ENCODE measurements around the gene LY6G6F.

LY6G6F gene

DNA sequence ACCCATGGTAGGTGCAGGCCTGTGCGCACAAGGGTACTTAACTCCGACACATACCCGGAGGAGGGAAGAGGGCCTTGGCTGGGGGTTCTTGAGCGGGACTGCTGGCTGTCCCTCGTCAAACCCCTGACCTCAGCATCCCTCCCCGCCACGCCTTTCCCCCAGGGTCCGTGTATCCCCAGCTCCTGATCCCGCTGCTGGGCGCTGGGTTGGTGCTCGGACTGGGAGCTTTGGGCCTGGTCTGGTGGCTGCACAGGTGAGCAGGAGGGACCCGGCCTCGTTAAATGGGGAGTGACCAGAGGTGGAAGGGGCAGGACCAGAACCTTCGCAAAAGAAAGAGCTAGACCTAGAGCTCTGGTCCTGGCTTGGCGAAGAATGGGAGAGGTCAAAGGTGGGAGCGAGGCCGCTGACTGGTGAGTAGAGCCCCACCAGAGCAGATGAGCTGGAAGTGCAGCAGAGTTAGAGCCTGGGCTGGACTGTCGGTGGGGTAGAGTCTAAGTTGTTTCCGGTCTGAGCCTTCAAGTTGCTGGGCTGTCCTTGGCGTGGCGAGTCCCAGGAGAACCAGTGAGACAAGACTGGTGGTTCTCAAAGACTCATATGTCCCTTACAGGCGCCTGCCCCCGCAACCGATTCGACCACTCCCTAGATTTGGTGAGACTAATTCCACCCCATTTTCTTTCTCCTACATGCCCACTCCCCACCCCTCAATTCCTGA lies 17.5 kb downstream of the LY6G6F start:
- no peak for DNase-seq (ENCODE audit: low read depth)

- DNase-seq (ENCODE audit: low read depth) = no peak
These were observed 19.1 kb downstream of the LY6G6F start for GRCh38 chr6:31725502-31726350.

GRCh38 chr6:31727034-31727716 lies 20.5 kb downstream of the LY6G6F start:
- no peak for DNase-seq (ENCODE audit: low read depth)

DNA sequence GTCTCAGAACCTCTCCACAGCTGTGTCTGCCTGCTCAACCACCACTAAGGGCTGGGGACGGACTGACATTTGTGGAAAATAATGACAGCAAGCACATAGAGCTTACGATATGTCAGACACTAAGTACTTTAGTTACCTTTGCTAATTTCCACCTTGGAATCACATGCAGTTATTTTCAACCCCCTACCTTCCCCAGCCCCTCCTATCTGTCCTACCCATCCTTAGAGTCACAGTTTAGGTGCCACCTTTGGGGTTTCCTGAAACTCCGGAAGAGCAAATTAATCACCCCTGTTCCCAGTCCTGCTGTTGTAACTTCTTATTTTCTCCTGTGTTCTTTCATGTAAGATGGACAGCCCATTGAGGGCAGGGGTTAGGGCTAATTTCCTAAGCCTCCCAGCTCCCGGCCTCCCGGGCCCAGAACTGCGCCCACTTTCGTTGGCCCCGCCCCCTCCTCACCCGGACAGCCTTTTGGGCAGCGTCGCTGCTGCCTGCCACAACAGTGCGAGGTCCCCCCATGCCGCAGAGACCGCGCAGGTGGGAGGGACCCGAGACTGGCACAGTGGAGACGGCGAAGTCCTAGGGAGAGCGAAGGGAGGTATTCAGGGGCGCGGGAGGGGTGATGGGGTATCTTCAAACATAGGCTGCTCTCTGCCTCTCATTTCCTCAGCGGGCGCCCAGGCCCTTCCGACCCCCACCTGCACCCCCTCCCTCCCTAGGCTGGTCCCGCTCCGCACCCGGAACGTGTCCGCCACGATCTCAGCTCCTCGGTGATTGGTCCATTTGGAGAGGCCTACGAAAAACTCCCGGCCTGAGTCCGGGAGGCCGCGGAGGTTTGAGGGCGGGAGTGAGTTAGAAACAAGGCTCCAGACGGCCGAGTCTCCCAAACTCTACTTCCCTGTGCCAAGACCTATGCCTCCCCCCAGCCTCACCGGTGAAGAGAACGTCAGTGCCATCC lies 21.3 kb downstream of the LY6G6F start:
- no peak for DNase-seq (ENCODE audit: low read depth)

DNA sequence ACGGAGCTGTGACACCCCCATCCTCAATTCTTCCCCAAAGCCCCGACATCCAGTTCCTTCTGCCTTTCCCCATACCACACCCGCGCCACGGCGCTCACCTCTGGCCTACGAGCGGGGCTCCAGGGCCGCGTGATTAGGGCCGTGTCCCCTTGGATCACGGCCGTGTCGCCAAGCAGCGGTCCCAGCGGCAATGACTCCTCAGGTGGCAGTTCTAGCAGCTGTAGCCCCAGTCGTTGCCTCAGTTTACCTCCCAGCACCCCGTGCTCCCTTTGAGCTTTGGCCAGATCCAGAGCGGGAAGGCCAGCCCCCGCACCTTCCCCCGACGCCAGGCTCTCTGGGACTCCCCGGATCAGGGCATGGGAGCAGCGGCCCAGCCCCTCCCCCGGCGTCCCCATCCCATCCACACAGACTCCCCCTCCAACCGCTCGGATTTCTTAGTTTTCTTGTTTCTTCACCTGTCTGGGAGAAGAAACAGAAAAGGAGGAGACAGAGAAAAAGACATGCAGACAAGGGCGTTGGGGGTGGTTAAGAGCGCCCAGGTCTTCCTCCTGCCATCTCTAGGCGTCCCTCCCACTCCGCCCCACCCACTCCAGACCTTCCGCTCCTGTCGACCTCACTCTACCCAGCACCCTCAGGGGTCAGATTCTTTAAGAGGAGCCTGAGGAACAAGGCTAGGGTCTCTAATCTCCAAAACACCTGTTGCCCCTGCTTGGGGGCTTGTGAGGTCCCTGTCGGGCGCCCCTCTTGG lies 22.3 kb downstream of the LY6G6F start, which contains the start of gene DDAH2:
Gene DDAH2 (minus strand): TSS at position 533 of the 748 bp plus-strand sequence. CDS start 138 bp downstream, at position 395.
- no peak for DNase-seq (ENCODE audit: low read depth)

GRCh38 chr6:31729515-31729978 lies 22.9 kb downstream of the LY6G6F start:
- peak; percentile 90 for DNase-seq (ENCODE audit: low read depth)

GRCh38 chr6:31729979-31730630 lies 23.4 kb downstream of the LY6G6F start:
- DNase-seq (ENCODE audit: low read depth) = peak; percentile 92

DNA sequence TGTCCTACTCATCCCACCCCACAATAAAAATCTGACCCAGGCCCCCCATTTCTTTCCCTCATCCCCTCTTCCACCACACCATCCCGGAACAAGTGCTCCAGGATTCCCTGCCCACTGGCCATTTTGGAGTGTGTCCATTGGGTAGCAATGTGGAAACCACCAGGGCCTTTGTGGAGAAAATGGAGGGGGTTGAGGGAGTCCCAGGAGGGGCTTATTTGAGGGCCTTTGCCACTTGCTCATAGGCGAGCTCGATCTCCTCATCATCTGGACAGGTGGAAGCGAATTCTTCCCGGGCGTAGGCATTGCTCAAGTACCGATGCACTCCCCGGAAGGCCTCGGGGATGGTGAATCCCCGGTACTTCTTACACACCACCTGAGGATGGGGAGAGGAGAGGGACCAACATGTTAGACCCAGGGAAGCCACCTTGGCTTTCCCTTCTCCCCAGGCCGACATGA lies 24.0 kb downstream of the LY6G6F start:
- DNase-seq (ENCODE audit: low read depth) = no peak

DNA sequence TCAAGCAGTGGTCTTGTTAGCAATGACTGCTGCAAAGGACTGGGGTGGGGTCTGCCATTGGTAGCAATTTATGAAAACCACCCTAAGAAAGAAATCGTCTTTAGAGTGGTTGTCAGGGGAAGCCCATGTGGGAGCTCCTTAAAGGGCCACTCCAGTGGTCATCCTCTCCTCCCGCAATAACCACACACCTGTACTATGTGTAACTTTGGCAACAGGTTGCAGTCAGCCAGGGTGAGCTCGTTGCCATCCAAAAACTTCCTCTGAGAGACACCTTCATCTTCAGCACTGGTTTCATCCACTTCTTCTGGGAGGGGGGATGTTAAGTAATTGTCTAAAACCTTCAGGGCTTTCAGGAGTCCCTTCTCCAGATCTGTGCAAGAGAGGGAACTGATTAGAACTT lies 25.4 kb downstream of the LY6G6F start:
- DNase-seq (ENCODE audit: low read depth) = no peak

- DNase-seq (ENCODE audit: low read depth) = no peak
These were observed 27.1 kb downstream of the LY6G6F start for GRCh38 chr6:31733734-31734133.

GRCh38 chr6:31734247-31734820 lies 27.7 kb downstream of the LY6G6F start:
- DNase-seq (ENCODE audit: low read depth) = no peak

DNA sequence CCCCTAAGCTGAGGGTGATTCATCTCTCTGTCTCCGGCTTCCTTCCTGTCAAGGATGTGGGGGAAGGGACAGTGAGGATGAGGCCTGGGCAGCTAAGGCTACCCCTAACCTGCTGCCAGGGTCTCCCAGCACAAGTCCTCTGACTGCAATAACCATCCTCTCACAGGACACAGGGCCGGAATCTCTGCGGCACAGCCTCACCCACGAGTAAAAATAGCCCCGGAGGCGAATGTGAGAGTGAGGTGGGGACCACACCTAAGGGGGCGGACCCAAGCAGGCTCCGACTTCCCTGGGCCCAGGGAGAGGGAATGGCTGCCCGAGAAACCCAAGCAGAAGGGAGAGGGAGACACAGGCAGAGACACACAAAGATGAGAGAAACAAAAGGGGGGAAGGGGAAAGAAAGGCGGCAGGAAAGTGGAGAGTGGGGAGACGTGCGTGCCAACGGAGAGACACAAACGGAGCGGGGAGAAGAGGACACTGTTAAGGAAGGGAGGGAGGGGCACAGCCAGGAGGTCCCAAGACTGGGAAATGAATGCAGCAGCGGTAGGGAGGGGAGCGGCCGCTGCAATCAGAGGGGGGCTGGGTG lies 28.2 kb downstream of the LY6G6F start:
- peak; percentile 43 for DNase-seq (ENCODE audit: low read depth)

GRCh38 chr6:31736021-31736767 lies 29.5 kb downstream of the LY6G6F start, which contains the start of gene CLIC1:
TSS of gene CLIC1 (minus strand) at chr6:31736530. CDS start at chr6:31736300, 230 bp downstream.
- DNase-seq (ENCODE audit: low read depth) = peak; percentile 81

DNA sequence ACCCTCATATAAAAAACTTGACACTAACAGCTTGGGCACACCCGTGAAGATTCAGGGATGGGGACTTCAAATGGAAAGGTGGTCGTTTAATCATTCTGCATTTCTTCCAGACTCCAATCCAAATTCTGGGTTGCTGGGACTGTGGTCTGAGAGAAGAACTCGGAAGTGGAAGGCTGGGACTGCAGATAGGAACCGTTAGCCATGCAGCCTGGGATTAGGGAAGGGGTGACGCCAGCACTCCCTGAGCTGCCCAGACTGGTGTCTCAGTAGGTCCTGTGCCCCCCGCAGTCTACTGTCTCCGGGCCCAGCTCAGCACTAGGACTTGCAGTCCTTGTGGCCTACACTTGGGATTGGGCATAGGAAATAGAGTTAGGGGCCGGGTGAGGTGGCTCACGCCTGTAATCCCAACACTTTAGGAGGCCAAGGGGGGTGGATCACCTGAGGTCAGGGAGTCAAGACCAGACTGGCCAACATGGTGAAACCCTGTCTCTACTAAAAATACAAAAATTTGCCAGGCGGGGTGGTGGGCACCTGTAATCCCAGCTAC lies 30.2 kb downstream of the LY6G6F start:
- DNase-seq (ENCODE audit: low read depth) = no peak

DNA sequence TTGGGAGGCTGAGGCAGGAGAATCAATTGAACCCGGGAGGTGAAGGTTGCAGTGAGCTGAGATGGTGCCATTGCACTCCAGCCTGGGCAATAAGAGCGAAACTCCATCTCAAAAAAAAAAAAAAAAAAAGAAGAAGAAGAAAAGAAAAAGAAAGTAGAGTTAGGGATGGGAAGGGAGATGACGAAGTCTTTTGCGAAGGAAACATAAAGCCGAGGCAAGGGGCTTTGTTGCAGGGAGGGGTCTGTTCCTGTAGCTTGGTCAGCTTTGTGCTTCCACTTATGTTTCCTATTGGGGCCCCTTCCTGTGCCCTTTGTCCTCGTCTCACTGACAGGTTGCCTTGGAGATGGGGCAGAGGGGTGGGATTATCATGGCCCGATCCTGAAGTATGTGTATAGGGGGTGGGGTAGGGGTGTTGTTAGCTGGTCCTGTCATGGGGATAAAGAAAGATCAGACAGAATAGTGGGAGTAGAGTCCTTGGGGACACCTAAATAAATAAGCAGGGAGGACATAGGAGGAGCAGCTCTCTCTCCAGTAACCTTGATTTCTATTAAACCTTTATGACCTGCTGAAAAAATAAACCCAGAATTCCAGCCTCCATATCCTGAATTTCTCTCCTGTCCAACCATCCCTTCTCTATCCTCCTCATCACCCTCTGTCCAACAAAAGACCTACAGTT lies 30.8 kb downstream of the LY6G6F start:
- peak; percentile 25 for DNase-seq (ENCODE audit: low read depth)

- DNase-seq (ENCODE audit: low read depth) = peak; percentile 82
These were observed 31.6 kb downstream of the LY6G6F start for GRCh38 chr6:31737991-31738979.

All from fibroblast of gingiva (primary cell).